ENCODE results near the gene C13orf42.

Gene C13orf42

GRCh38 chr13:51033421-51034185 lies 77.5 kb downstream of the C13orf42 start:
- DNase-seq (ENCODE audit: low spot score), result no peak

GRCh38 chr13:51032831-51033230 lies 78.2 kb downstream of the C13orf42 start:
- no peak for DNase-seq (ENCODE audit: low spot score)
